Thyroid gland (tissue), 4 donors: ENCODE measurements around the gene SARNP.

ENCODE experiments used
- POLR2A ChIP-seq, 2 donors: fragments of 450-650 bp; IDR thresholded peaks; one replicate each; pipeline ENCODE4 v1.6.1; 2017; ENCODE audit warnings: antibody characterized with exemption in 2 of 2, mild to moderate bottlenecking in 2 of 2, moderate library complexity in 1 of 2
- TF ChIP-seq, protein P1 (sequence below), 6 experiments: fragments of 200-600 bp in 3 of 6; fragments of 450-650 bp in 3 of 6; sonication (generic) in 3 of 6; IDR thresholded peaks; one replicate each; pipeline ENCODE4 v1.5.1; 2016 to 2019; ENCODE audit warnings: antibody characterized with exemption in 6 of 6, mild to moderate bottlenecking in 2 of 6, inconsistent platforms in 1 of 6, moderate library complexity in 1 of 6

DNA sequence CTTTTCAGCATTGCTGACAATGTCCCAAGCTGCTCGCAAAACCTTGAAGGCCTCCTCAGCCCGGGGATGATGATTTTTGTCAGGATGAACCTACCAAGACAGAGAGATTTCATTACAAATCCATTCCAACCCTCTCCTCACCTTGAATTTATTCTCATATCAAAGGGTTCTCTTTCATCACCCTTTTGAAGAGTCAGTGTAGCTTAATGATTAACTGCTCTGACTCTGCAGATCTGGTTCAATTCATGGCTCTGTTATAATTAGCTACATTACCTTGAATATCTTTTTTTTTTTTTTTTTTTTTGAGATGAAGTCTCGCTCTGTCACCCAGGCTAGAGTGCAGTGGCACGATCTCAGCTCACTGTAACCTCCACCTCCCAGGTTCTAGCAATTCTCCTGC lies 5.9 kb upstream of the SARNP start:
- no peak for TF ChIP-seq POLR2A (IDR thresholded peaks at IDR 0.05)
- TF ChIP-seq, protein P1, sequence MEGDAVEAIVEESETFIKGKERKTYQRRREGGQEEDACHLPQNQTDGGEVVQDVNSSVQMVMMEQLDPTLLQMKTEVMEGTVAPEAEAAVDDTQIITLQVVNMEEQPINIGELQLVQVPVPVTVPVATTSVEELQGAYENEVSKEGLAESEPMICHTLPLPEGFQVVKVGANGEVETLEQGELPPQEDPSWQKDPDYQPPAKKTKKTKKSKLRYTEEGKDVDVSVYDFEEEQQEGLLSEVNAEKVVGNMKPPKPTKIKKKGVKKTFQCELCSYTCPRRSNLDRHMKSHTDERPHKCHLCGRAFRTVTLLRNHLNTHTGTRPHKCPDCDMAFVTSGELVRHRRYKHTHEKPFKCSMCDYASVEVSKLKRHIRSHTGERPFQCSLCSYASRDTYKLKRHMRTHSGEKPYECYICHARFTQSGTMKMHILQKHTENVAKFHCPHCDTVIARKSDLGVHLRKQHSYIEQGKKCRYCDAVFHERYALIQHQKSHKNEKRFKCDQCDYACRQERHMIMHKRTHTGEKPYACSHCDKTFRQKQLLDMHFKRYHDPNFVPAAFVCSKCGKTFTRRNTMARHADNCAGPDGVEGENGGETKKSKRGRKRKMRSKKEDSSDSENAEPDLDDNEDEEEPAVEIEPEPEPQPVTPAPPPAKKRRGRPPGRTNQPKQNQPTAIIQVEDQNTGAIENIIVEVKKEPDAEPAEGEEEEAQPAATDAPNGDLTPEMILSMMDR (IDR thresholded peaks at IDR 0.05), result no peak
